Stimulated activated CD4-positive, alpha-beta T cell treated with anti-CD3 and anti-CD28 coated beads, Interleukin-4, amount 100 ng/mL, for 4 hours (primary cell): ENCODE data around the gene SYK.
"Not testable (repeated sequence)": the region's sequence is repeated elsewhere in the genome, so short reads cannot be mapped to it uniquely, and the experiment has no call there.

Experiments used
- DNase-seq, 2 experiments: peaks; one replicate each; pipeline ENCODE4 v3.0.0-alpha.2; 2020

The SYK gene

DNA sequence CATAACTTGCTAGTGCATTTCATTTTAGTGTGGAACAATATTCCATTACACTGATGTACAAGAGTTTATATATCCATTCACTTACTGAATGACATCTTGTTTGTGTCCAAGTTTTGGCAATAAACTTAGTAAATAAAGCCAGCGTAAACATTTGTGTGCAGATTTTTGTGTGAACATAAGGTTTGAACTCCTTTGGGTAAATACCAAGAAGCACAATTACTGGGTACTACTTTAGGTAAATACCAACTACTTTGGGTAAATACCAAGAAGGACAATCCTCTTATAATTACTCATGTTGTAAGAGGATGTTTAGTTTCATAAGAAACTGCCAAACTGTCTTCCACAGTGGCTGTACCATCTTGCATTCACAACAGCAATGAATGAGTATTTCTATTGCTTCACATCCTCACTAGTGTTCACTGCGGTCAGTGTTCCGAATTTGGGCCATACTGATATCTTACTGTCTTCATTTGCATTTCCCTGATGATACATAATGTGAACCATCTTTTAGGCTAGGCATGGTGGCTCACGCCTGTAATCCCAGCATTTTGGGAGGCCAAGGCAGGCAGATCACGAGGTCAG lies 2.3 kb upstream of the SYK start:
- no peak for DNase-seq

DNA sequence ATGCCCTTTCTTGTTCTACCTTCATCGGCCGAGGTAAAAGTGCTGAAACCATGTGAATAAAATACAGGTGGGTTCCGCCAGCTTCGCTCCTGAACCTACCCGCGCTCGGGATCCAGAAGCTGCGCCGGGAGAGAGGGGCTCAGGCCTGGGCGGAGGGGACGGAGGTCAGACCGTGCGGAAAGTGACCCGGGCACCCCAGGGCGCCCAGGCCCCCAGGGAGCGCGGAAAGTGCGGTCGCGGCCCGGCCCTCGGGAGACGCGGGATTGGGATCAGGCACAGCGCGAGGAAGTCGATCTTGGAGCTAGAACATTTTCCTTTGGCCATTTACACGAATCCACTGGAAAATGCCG lies 329 bp downstream of the SYK start:
- DNase-seq = no peak

DNA sequence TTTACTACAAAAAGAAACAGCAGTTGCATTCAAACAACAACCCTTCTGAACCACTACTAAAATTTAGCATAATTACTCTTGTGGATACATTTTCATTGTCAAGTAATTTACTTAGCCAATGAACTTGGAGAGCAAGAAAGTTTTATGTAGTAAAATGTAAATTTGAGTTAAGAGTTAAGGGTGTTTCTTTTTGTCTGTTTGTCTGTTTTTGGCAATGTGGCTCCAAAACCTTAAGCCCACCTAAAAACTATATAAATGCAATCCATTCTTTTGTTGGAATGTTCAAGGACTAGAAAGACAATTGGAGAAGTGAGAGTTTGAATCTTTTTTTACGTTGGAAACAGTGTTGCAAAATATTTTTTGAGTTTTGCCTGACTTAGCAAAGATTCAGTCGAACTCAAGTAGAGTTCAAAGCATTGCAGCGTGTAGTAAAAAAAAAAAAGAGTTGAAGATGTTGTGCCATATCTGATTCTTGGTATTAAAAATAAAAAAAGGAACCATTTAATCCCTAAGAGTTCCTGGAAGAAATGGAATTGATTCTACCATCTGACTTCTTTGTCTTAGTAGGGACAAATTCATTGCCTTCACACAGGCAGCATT lies 867 bp downstream of the SYK start:
- DNase-seq = no peak

DNA sequence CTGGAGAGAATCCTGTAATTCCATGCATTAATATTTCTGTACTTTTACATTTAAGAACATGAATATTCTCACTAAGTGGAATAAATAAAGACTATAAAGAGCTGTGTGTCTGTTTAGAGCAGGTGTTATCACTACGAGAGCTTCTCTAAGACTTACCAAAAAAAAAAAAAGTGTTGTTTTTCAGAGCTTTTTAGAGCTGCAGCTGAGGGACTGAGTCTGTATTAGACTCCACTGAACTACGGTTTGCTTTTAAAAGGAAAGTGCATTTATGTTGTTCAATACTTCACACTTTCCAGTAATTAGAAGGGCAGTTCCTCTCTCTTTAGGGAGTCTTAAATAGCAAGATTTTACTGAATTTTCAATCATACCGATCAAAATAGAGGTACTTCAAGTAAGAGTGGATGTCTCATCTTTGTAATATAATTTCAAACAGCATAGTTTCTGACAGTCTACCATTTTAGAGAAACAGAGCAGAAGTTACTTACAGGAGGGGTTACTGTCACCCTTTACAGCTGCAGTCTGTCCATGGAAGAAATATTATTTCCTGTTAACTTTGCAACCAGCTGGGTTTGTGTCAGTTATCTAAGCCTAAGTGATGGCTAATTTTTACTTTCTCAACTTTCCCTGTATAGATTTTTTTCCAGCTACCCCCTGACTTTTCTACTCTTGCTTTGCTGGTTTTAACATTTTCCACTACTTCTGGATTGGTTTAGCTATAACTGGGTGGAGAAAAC lies 2.4 kb downstream of the SYK start:
- no peak for DNase-seq

DNA sequence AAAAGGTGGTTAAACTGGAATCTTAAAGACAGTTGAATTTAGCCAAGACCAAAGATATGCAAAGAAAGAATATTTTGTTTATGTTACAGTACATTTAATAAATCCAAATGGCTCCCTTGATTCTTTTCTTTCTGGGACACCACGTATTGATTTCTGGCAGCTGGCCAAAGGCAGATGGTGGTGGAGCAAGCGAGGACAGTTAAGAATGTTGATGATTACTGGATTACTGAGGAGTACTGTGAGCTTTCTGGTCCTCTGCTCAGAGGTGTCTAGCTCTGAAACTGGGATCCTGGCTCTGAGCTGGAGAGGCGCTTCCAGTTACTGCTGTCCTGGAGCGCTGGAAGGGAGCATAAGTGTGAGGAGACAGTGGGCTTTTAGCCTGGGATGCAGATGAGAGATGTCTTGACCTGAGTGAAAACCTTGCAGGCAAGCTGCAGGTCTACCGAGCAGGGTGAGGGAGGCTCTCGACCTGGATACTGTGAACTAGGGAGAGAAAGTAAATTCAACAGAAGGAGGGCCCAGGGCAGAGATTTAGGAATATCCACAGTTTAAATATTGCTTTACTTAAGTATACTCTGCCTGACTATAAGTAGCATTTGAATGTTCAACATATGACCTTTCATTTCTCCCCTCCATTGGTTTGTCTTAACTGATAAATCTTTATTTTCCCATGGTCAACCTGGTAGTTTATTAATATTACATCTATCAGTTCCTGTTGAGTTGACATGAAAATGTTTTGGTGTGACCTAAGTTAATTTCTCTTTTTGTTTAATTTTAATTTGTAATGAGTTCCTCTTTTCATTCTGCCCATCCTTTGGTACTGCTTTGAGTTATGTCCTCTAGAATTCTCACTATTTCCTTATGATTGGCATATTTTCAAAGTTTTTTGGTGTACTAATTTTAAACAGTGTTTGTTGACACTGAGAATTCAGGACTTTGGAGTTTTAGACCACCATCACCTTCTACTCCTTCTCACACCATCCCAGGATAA lies 3.7 kb downstream of the SYK start:
- DNase-seq = no peak

DNA sequence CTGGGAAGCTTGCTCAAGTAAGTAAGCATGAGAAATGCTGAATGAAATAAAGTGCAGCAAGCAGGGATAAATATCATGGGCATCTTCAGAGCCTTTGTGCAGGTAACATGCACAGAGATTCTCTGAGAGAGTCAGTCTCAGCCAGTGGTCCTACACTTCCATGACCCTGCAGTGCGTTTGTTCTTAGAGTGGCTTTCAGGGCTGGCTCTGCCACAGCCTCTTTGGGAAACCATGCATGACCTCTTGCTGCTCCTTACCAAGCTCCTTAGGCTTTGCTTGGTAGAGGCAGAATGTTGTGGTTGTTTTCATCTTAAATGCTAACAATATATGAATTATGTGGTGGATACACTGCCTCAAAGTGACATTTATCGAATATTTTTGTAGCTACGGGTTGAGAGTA lies 5.4 kb downstream of the SYK start:
- no peak for DNase-seq

DNA sequence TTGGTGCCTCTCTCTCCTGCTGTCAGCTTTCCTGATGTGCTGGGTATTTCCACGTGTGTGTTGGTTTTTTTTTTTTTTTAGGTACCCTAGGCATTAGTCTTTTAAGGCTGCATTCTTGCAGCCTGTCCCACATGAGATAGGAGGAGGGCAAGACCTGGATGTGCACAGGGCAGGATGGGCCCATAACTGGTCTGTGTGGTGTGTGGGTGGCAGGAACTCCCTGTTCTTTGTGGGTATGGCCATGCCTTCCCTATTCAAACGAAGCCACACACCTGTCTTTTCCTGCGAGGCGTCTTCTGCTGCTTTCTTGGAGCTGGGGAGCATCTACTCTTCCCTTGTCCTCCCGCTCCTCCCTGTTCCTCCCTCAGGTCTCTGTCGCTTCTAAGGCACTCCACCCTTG lies 6.8 kb downstream of the SYK start:
- DNase-seq = no peak

DNA sequence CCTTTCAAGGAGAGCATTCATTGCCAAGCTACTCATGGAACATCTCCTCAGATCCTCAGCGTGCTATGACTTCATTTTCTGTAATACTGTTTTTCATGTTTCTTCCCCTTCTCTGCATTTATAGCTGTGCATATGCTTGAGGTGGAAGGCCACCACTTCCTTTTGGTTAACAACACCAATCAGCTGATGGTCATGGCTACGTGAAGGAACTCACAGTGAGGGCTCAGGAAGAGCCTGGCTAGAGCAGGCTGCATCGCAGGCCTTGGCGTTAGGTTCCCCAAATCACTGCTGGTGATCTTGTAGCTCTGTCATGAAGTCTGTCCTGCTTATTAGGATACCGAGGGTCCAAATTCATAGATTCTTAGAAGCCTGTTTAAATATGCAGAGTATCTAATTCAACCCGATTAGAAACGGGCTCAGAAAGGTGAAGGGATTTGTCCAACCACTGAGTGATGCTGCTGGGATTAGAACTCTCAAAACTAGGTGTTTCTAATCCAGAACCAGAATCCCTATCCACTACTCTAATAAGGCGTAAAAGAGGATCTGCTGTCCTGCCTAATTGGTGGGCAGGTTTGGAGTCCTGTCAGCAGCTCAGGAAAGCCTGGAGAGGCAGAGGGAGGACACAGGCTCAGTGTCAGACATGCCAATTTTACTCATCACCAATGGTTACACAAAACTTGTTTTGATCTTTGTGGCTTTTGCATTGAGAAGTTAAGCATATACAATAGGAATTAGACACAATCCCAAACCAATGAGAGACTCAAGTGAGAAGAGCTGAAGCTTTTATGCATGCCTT lies 7.5 kb downstream of the SYK start:
- DNase-seq = no peak

DNA sequence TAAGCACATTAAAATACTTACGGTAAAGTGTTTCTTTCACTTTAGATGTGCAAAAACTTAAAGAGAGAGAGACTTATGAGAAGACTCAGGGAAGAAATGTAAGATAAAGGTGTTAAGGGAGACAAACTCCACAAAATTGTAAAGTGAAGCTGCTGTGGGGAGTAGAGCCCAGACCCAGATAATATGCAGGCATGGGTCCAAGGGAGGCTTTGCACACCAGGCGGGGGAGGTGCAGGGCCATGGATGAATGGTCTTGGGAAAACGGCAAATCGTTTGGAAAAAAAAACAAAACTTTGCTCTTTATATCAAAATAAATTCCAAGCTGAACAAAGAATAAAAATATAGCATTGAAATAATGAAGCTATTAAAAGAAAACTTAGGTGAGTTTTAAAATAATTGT lies 9.1 kb downstream of the SYK start:
- no peak for DNase-seq

DNA sequence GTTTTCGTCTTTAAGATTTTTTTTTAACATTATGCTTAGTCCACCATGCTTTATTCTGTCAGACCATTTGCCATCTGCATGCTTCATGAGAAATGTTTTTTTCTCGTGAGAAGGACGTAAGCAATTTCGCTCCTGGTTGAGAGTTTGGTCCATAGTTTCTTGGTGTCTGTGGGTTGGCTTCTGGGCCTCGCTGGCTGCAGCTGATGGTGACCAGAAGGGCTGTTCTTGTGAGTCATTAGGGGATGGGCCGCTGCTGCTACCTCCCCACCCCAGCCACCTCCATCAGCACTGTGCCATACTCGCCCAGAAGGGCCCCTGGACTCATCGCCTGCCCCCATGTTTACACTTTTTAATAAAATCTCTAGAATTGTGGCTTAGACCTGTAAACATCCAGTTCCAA lies 11.4 kb downstream of the SYK start:
- DNase-seq = no peak

DNA sequence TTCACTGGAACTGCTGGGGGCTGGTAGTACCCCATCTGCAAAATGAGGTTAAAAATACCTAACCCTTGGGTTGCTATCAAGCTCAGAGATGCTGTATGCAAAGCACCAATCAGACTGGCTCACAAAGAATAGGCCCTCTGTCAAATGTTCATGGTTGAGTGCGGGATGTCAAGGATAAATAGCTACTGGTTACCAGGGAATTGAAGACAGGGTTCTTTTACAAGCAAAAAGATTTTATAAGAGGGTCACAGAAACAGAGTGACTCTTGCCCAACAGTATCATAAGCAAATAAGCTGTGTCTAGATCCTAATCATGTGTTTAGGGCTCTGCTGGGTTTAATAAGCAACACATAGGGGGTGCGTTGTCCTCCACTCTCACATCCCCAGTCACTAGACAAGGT lies 11.9 kb downstream of the SYK start:
- no peak for DNase-seq

DNA sequence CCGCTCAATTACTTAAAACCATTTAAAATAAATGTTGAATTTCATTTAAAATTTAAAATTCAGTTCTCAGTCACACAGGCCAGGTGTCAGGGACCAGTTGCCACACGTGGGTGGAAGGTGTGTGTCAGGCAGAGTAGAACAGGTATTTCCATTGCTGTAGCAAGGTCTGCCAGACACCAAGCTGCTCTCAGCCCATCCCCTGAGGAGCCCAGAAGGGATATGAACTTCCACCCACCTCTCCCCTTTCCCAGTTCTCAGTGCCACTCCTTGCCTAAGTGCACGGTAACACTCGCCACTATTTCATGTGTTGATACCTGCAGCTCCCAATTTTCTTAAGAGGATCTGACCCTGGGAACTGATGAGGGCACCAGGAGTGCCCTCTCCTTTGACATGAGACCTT lies 12.7 kb downstream of the SYK start:
- DNase-seq = no peak

DNA sequence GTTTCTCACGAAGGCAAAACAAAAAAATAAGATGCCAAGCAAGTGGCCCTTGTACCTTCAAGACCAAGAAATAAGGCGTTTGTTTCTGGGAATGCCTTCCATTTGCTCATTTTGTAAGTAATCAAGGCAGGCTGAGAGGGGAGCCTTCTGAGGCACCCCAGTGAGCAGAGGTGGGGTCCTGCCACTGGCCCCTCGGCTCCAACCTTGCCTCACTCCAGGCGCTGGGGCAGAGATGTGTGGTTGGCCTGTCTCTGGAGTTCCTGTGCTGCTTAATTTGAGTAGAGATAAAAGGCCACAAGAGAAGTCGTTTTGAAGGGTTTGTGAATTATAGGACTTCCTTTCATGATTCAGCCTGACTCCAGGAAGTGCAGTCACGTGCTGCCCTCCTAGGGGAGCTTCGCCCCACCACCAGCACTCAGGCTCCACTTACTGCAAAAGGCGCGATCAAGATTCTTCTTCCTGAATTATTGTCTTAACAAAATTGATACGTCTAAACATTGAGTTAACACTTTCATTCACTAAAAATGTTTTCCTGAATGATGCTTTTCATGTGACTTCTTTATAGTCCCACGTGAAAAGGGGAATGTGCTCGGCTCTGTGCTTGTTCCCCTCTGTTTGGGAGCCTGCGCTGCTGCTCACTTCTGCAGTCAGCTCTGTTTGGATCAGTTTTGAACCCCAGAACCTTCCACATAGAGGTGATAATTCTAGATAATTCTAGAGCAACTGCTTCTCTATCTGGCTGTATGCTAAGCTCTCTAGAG lies 13.7 kb downstream of the SYK start:
- peak in 1 of 2 experiments; percentile 20 for DNase-seq

DNA sequence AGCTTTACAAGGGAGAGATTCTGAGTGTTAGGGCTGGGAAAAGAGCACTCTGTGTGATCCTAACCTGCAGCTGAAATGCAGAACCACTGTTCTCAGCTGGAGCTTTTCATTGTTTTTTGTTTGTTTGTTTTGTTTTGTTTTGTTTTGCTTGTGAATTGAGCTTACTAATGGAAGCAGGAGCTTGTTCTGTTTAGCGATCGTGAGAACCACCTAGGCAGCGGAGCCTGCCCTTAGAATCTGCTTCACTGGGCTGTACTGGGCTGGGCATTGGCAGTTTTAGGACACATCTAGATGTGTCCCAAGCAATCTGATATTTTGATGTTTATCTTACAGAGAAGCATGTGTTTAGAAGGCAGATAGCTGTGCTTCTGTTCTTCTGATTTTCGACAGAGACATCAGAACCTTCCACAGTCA lies 14.3 kb downstream of the SYK start:
- no peak for DNase-seq

DNA sequence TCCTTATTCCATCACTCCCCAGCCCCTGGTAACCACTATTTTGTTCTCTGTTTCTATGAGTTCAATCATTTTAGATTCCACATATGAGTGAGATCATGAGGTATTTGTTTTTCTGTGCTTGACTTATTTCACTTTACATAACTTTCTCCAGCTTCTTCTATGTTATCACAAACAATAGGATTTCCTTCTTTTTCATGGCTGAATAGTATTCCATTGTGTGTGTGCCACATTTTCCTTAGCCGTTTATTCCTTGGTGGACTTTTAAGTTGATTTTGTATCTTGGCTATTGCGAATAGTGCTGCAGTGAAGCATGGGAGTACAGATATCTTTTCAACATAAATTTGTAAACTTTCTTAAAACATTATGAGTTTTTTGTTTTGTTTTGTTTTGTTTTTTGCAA lies 15.1 kb downstream of the SYK start:
- no peak for DNase-seq

DNA sequence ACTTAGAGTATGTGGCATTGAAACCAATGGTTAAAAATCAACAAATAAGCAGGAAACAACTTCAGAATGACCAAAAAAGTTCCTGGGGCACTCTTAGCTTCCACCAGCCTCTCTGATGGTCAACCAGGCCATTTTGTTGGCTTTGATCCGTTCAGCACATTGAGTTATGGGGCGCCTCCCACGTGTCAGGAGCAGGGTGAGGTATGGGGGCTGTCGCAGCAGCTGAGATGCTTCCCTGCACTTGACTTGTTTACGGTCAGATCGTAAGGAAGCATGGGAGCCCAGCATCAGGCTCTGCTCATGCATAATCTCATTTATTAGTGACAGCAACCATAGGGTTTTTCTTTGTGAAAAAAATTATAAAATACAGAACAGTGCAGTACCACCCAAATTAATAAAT lies 16.7 kb downstream of the SYK start:
- no peak for DNase-seq

DNA sequence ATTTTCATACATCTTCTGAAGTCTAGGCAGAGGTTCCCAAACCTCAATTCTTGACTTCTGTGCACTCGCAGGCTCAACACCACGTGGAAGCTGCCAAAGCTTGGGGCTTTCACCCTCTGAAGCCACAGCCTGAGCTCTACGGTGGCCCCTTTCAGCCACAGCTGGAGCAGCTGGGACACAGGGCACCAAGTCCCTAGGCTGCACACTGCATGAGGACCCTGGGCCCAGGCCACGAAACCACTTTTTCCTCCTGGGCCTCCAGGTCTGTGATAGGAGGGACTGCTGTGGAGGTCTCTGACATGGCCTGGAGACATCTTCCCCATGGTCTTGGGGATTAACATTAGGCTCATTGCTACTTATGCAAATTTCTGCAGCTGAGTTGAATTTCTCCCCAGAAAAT lies 18.8 kb downstream of the SYK start:
- DNase-seq = not testable (repeated sequence)

DNA sequence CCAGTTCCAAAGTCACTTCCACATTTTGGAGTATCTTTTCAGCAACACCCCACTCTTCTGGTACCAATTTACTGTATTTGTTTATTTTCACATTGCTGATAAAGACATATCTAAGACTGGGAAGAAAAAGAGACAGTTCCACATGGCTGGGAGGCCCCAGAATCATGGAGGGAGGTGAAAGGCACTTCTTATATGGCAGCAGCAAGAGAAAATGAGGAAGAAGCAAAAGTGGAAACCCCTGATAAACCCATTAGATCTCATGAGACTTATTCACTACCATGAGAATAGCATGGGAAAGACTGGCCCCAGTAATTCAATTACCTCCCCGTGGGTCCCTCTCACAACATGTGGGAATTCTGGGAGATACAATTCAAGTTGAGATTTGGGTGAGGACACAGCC lies 19.6 kb downstream of the SYK start:
- DNase-seq = not testable (repeated sequence)

DNA sequence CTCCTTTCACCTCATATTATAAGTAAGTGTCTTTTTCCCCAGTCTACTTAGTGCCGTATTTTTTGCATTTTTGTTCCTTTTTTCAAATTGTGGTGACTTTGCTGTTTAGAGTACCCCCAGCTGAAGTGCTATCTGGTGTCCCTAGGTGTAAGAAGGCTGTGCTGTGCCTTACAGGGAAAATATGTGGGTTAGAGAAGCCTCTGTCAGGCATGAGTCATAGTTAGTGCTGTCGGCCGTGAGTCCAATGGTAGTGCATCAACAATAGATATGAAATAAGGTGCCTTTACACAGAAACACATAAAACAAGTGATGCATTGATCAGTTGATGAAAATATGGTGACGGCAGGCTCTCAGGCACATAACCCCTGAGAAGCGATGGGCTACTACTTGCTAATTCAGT lies 20.1 kb downstream of the SYK start:
- DNase-seq = no peak

DNA sequence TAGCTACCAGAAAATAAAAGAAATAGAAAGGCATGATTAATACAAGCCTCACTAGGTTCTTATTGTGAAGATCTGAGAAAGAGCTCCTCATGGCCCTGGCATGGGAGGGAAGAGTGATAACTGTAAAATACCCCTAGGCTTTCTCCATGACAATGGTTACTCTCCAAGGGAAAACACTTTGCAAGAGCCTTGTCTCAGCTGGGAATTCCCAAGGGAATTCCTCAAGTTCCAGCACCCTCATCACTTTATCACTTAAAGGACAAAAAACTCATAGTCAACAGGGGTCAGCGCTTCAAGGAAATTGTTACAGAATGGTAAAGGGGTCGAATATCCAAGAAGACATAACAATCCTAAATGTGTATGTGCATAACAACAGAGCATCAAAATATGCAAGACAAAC lies 21.2 kb downstream of the SYK start:
- DNase-seq = no peak

DNA sequence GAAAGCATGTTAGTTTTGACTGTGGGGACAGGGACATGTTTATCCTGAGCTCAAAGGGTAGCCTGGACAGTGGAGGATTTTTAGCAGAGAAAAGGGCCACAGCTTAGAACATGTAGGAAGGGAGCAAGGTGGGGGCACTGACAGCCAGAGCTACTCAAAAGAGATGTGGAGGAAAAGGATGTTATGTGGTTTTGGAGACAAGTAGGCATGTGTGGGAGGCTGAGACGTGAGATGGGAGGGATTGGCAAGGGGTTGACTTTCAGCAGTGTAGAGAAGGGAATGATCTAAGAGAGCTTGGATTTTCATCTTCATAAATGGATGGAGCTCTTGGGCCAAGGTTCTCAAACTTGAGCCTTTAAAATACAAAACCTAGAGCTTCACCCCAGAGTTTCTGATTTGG lies 24.0 kb downstream of the SYK start:
- no peak for DNase-seq
